GM19328 (cell line): ENCODE measurements around the gene OR6C68.
"Not testable (repeated sequence)": the region's sequence is repeated elsewhere in the genome, so short reads cannot be mapped to it uniquely, and the experiment has no call there.

Experiments used
- ATAC-seq: cut with Tn5 transposase; IDR thresholded peaks from one replicate; pipeline ENCODE4 v1.9.1; 2021; ENCODE audit warnings: mild to moderate bottlenecking, moderate library complexity; ENCODE audit not compliant: unreplicated experiment

OR6C68 gene

GRCh38 chr12:55492078-55492477 lies at the start of gene OR6C68:
OR6C68 (plus strand) TSS chr12:55492378; CDS start chr12:55492378, 0 bp downstream.
- no peak for ATAC-seq

DNA sequence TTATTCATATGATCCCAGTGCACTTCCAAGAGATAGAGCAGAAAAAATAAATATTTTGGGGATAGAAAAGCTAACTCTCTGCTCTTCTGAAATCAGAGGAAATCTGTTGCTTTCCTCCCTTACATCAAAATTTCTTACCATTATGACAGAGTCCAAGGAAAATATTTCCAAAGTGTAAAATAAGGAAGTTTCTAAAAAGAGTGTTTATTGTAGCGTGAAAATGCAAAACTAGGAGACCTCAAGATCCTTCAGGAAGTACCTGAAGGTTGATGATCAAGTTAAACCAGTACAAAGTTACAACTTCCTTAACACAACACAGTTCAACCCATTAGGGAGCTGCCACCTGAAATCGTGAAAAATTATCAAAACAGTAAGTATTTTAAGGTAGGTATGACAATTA lies 48.4 kb upstream of the OR6C68 start, which contains the start of gene OR6C2:
OR6C2 (plus strand) TSS at position 301 of the 400 bp plus-strand sequence. CDS start 8,138 bp downstream, outside the sequence.
- no peak for ATAC-seq

DNA sequence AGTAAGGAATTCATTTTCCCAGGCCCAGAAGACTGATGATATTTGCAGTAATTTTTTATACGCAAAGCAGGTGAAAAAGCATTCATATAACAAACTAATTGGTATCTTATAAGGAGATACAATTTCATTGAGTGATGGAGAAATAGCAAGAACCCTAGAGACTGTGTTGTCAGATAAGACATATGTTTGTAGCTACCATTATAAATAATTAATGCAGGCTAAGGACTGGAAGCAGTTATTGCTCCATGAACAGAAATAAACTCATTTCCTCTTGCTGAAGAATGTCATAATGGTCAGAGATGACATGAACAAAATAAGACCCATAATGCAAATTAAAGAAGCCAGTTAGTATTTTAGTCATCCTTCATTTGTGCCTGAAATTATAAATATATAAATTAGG lies 46.8 kb upstream of the OR6C68 start:
- ATAC-seq = no peak

DNA sequence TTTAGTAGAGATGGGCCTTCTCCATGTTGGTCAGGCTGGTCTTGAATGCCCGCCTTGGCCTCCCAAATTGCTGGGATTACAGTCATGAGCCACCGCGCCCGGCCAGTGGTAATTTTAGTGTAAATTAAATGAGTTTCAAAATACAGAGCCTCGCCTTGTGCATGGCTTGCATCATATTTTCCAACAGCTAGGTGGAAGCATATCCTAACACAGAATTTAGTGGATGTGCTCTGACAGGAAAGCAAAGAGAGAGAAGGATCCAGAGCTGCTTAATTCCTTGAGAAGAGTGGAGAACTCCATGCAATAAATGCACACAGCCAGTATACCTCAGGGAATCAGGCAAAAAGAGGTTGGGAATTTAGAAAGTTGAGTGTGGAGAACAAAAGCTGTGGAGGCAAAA lies 45.9 kb upstream of the OR6C68 start:
- no peak for ATAC-seq

- ATAC-seq = no peak
Measured at GRCh38 chr12:55448825-55449224, 43.4 kb upstream of the OR6C68 start.

DNA sequence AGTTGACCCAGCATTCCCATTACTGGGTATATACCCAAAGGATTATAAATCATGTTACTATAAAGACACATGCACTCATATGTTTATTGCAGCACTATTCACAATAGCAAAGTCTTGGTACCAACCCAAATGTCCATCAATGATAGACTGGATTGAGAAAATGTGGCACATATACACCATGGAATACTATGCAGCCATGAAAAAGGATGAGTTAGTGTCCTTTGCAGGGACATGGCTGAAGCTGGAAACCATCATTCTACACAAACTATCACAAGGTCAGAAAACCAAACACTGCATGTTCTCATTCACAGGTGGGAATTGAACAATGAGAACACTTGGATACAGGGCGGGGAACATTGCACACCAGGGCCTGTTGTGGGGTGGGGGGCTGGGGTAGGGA lies 27.3 kb upstream of the OR6C68 start:
- ATAC-seq = not testable (repeated sequence)

DNA sequence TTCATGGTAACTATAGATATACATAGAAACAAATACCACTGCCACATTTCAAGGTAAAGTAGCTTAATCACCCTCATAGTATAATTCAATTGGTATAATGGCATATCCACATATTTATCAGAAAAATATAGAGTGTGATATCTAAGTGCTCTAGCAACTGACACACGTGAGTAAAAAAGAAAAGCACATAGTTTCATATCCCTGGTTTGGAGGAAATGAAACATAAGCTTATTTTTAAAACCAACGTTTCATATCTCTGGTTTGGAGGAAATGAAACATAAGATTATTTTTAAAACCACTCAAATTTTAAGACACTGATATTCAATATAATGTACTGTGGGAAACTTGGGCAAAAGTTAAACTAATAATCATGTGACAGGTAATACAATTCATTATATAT lies 24.3 kb upstream of the OR6C68 start:
- ATAC-seq = peak; percentile 67

- ATAC-seq = no peak
Measured at GRCh38 chr12:55469291-55469690, 22.9 kb upstream of the OR6C68 start.

DNA sequence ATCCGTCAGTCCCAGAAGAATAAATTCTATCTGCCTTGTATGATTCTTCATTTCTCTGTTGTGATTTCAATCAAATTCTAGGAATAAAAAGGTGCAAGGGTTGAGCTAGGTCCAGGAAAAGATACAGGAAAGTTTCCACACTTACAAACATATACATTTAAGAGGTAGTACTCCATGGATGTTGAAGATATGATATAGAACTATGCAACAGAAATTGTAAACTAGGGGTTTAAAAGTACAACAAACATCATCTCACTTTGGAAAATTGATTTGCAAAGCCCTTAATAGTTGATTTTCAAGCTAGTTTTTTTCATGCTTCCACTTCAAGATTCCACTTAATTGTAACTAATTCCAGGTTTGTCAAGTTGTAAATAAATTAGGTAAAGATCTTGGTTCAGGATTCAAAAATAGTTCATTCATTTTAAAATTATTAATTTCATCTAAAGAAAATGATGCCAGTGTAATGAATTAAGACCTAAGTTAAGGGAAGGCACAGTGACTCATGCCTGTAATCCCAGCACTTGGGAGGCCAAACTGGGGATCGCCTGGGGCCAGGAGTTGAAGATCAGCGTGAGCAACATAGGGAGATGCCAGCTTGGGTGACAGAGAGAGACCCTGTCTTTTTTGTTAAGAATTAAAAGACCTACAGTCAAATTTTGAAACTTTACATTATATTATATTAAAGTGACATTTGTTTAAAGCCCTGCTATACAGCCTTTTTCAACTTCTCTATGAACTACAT lies 21.9 kb upstream of the OR6C68 start, which contains the start of gene OR6C70:
OR6C70 (minus strand) TSS at position 51 of the 742 bp plus-strand sequence; CDS start at position 51, 0 bp downstream.
- ATAC-seq = no peak

DNA sequence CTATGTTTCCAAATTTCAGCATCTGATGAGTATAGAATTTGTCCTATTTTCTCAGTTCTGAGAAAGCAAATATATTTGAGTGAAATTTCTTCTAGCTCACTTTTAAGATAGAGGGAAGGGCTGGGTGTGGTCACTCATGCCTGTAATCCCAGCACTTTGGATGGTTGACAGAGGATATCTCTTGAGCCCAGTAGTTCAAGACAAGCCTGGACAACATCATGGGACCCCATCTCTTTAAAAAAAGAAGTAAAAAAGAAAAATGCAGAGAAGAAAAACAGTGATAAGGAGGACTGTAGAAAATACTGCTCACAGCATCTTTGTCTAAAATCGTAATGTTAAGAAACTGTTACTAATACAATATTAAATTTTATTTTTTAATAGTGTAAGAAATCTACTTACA lies 19.9 kb upstream of the OR6C68 start:
- ATAC-seq = no peak

DNA sequence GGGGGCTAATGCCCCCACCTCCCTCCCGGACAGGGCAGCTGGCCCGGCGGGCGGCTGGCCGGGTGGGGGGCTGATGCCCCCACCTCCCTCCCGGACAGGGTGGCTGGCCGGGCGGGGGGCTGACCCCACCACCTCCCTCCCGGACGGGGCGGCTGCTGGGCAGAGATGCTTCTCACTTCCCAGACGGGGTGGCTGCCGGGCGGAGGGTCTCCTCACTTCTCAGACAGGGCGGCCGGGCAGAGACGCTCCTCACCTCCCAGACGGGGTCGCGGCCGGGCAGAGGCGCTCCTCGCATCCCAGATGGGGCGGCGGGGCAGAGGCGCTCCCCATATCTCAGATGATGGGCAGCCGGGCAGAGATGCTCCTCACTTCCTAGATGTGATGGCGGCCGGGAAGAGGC lies 13.0 kb upstream of the OR6C68 start:
- ATAC-seq = not testable (repeated sequence)

DNA sequence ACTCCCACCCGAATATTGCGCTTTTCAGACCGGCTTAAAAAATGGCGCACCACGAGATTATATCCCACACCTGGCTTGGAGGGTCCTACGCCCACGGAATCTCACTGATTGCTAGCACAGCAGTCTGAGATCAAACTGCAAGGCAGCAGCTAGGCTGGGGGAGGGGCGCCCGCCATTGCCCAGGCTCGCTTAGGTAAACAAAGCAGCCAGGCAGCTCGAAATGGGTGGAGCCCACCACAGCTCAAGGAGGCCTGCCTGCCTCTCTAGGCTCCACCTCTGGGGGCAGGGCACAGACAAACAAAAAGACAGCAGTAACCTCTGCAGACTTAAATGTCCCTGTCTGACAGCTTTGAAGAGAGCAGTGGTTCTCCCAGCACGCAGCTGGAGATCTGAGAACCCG lies 7.9 kb upstream of the OR6C68 start:
- ATAC-seq = not testable (repeated sequence)

GRCh38 chr12:55495490-55495889 lies 3.3 kb downstream of the OR6C68 start:
- no peak for ATAC-seq

GRCh38 chr12:55499231-55499630 lies 7.1 kb downstream of the OR6C68 start:
- no peak for ATAC-seq

DNA sequence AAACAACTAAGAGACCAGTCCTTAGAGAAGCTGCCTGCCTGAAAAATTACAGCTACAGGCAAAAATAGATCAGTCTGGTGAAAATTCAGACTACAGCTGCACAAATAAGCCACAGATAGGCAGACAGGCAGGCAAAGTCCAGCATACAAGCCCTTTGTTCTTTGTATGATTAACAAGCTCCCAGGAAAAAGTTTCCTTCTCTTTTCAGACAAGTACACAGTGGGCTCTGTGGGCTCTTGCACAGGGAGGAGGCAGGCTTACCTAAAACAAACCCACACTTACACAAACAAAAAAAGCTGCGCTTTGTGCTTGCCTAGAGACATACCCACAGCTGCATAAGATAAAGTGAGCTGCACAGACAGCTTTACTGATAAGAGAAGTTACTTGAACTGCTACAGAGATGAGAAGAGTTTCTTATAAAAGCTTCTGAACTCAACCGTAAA lies 7.7 kb downstream of the OR6C68 start:
- no peak for ATAC-seq

GRCh38 chr12:55501601-55502000 lies 9.4 kb downstream of the OR6C68 start:
- no peak for ATAC-seq

GRCh38 chr12:55515696-55516095 lies 23.5 kb downstream of the OR6C68 start:
- no peak for ATAC-seq

DNA sequence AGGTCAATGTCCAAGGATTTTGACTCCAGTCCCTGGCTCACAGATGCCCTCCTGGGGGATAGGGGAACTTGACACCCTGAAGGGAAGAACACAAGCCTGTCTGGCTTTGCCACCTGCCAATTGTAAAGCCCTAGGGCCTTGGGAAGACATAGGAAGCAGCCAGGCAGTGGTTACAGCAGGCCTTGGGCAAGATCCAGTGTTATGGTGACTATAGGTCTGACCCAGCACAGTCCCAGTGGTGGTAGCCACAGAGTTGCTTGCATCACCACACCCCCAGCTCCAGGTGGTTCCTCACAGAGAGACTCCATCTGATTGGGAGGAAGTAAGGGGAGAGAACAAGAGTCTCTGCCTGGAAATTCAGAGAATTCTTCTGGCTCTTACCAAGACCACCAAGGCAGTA lies 24.2 kb downstream of the OR6C68 start:
- ATAC-seq = no peak
